DND-41 (cell line): Measurements from ENCODE around the gene NACC2.

Source experiments
- ATAC-seq: fragments of 200-7000 bp; cut with Tn5 transposase; 3 replicates; pipeline ENCODE4 v1.9.1; 2021; ENCODE audit warnings: low read depth; ENCODE audit not compliant: insufficient read depth
- DNase-seq: peaks from one replicate; pipeline ENCODE4 v3.0.0-alpha.2; 2020
- H2AFZ ChIP-seq: 2 replicates; pipeline ENCODE4 v1.6.0; 2012; ENCODE audit warnings: low read depth, low read length
- H3K27ac ChIP-seq: 2 replicates; pipeline ENCODE4 v1.5.1; 2012; ENCODE audit warnings: low read length, inconsistent platforms
- H3K27me3 ChIP-seq: fragments of 200-600 bp; sonication (generic); 2 replicates; pipeline ENCODE4 v1.6.0; 2012; ENCODE audit warnings: low read length, mild to moderate bottlenecking, inconsistent platforms; ENCODE audit not compliant: insufficient read depth, poor library complexity
- H3K36me3 ChIP-seq: 2 replicates; pipeline ENCODE4 v1.5.1; 2012; ENCODE audit warnings: low read length, inconsistent platforms; ENCODE audit not compliant: insufficient read depth
- H3K4me1 ChIP-seq: 2 replicates; pipeline ENCODE4 v1.5.1; 2012; ENCODE audit warnings: mild to moderate bottlenecking, low read length; ENCODE audit not compliant: insufficient read depth
- H3K4me2 ChIP-seq: 2 replicates; pipeline ENCODE4 v1.6.0; 2012; ENCODE audit warnings: mild to moderate bottlenecking, moderate library complexity, low read length, inconsistent platforms; ENCODE audit not compliant: insufficient read depth
- H3K4me3 ChIP-seq, 2 experiments: fragments of 200-600 bp in 1 of 2; shearing (Covaris generic) in 1 of 2; 2 replicates each; pipeline ENCODE4 v1.5.1; 2012 to 2016; ENCODE audit warnings: inconsistent platforms in 2 of 2, low read length in 2 of 2, mild to moderate bottlenecking in 2 of 2, low read depth in 1 of 2, moderate library complexity in 1 of 2
- H3K79me2 ChIP-seq: 2 replicates; pipeline ENCODE4 v1.6.0; 2012; ENCODE audit warnings: low read length, inconsistent platforms; ENCODE audit not compliant: insufficient read depth
- H3K9ac ChIP-seq: 2 replicates; pipeline ENCODE4 v1.6.0; 2012; ENCODE audit warnings: low read depth, mild to moderate bottlenecking, inconsistent platforms, low read length, moderate library complexity
- H3K9me3 ChIP-seq: 2 replicates; pipeline ENCODE4 v1.5.1; 2012; ENCODE audit warnings: low read length, moderate library complexity, mild to moderate bottlenecking, inconsistent platforms; ENCODE audit not compliant: insufficient read depth, severe bottlenecking
- H4K20me1 ChIP-seq: 2 replicates; pipeline ENCODE4 v1.6.0; 2012; ENCODE audit warnings: low read length; ENCODE audit not compliant: insufficient read depth
- CTCF ChIP-seq: IDR thresholded peaks from 2 replicates; pipeline ENCODE4 v1.5.1; 2012; ENCODE audit warnings: borderline replicate concordance, low read length, moderate library complexity, mild to moderate bottlenecking; ENCODE audit not compliant: poor library complexity, severe bottlenecking; ENCODE audit errors: extremely low read depth
- EZH2 ChIP-seq: IDR thresholded peaks from 3 replicates; pipeline ENCODE4 v1.6.1; 2012; ENCODE audit warnings: borderline replicate concordance, low read depth, mild to moderate bottlenecking, moderate library complexity, low read length, inconsistent platforms; ENCODE audit not compliant: severe bottlenecking

NACC2 gene

GRCh38 chr9:136058801-136059302 is 36.2 kb downstream of the NACC2 start:
- DNase-seq (no peak), ATAC-seq (no peak)
- no peak overlapping the region for H3K27ac ChIP-seq
- no peak overlapping the region for H3K4me3 ChIP-seq
- H3K9me3 ChIP-seq, result no peaks in the 10 kb centered on the region
- no peak overlapping the region for H2AFZ ChIP-seq
- no peak overlapping the region for H3K4me2 ChIP-seq
- H3K4me1 ChIP-seq, result no peaks in the 10 kb centered on the region
- H3K36me3 ChIP-seq, result no peaks in the 10 kb centered on the region
- H3K9ac ChIP-seq, result no peak overlapping the region
- TF ChIP-seq CTCF, result no peak
- TF ChIP-seq EZH2, result no peak
- no peaks in the 10 kb centered on the region for H3K27me3 ChIP-seq
- no peaks in the 10 kb centered on the region for H3K79me2 ChIP-seq
- H4K20me1 ChIP-seq, result no peaks in the 10 kb centered on the region

DNA sequence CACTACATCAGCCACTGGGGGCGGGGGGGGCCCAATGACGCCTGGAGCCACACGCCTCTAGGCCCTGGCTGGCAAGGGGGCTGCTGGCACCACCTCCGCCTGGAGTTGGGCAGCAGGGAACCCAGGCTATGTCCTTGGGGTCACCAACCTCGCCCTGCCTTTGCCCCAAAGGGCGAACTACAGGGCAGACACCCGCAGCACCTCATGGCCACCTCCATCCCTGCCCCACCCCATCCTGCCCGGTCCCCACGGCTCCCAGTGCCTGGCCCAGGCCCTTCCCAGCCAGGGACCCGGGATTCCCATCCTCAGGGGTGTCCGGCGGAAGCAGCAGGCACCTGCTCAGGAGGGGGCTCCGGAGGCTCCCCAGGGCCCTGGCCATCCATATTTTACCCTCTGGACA is 37.0 kb downstream of the NACC2 start:
- TF ChIP-seq CTCF, result no peak
- TF ChIP-seq EZH2, result no peak
- Histone ChIP-seq H2AFZ (no peak overlapping the region), H3K27ac (no peak overlapping the region), H3K4me1 (no peaks in the 10 kb centered on the region), H3K9me3 (no peaks in the 10 kb centered on the region), H3K9ac (no peak overlapping the region), H3K4me2 (no peak overlapping the region), H3K4me3 (no peak overlapping the region), H4K20me1 (no peaks in the 10 kb centered on the region), H3K27me3 (no peaks in the 10 kb centered on the region), H3K36me3 (no peaks in the 10 kb centered on the region), H3K79me2 (no peaks in the 10 kb centered on the region)
- ATAC-seq (no peak), DNase-seq (no peak)

DNA sequence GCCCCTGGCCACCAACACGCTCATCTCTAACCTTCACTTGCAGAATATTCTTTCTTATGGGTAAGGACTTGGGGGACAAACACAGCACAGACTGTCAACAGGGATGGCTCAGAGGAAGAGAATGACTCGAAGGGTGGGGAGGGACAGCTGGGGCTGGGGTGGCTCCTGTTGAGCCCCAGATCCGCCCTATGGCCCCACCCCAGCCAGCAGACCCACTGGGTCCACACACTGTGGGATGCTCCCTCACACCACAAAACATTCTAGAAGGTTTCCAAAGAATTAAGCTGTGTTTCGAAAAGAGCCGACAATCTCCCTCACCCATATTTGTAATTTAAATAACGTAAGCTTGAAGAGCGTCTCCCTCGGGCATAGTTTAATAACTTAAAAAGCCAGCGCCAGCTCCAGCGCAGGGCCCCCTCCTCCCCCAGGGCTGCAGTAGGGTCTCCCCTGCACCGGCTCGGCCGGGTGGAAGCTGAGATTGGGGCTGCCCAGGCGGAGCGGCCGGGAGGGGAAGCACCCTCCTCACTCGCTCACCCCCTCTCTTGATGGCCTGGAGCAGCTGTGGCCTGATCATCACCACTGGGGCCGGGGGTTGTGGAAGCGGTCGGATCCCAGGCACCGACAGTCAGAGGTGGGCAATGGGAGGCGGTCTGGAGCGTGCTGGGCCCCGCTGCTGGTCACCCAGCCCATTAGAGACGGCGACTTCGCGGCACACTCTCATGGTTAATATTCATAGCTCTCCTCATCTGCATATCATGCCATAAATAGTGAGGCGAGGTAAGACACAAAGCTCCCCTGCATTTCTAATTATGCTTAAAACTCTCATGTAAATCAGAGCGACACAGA is 37.6 kb downstream of the NACC2 start:
- Histone ChIP-seq H3K4me1 (no peaks in the 10 kb centered on the region), H3K4me2 (no peak overlapping the region)

More for the DNA sequence above, 37.6 kb downstream of the NACC2 start:
- Histone ChIP-seq H3K9me3 (no peaks in the 10 kb centered on the region), H3K9ac (no peak overlapping the region), H4K20me1 (no peaks in the 10 kb centered on the region), H3K36me3 (no peaks in the 10 kb centered on the region), H2AFZ (no peak overlapping the region), H3K79me2 (no peaks in the 10 kb centered on the region), H3K27ac (no peak overlapping the region), H3K4me3 (no peak overlapping the region), H3K27me3 (no peaks in the 10 kb centered on the region)
- TF ChIP-seq EZH2 (no peak), CTCF (no peak)
- ATAC-seq (no peak), DNase-seq (no peak)
